Measurements from ENCODE around the gene UTS2B. TPM values are rescaled to one million over a fixed set of nuclear protein-coding genes. Genes with fewer than 3 reads are reported as not detected.

Gene UTS2B
- total RNA-seq, 1 experiment from 2014 or later: 0.26 TPM

DNA sequence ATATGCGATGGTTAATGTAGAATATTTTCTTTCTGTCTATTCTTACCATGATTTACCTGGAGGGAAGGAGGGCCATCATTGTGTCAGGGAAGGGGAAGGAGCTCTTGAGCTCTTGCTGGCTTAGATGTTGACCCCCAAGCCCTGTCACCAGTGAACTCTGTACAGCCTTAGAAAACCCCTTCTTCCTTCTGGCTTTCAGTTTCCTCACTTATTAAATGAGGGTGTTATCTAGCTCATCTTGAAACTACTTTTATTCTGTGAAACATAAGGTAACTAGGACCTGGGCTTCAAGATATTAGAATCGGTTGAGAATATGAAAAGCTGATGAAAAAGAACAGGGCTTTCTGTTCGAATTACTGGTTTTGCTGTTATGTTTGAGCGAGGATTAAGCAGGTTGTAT, 25.1 kb upstream of the UTS2B start:
- DNase-seq (ENCODE audit: low read depth, low spot score) (no peak), ATAC-seq (no peak)
- intact Hi-C loops (cut with micrococcal nuclease; ENCODE audit: unreplicated experiment): no loop called here
- Histone ChIP-seq H3K27ac (ENCODE audit: low read length) (no peak overlapping the region; the same call in 1 of the 2 replicates), H3K4me3 (ENCODE audit: low read depth in 2 of 2, low read length in 2 of 2) (no peak overlapping the region), H3K36me3 (ENCODE audit: control insufficient read depth, insufficient read depth, low read length) (no peaks in the 10 kb centered on the region), H3K4me1 (ENCODE audit: control insufficient read depth, insufficient read depth, low read length) (peaks cover 19% of the 10 kb centered on the region; the same call in 1 of the 2 replicates), H3K9me3 (ENCODE audit: control insufficient read depth, insufficient read depth, low read depth, low read length) (no peaks in the 10 kb centered on the region), H3K27me3 (ENCODE audit: control insufficient read depth, insufficient read depth, low read length) (no peaks in the 10 kb centered on the region)
- in situ Hi-C loops (cut with HindIII; ENCODE audit: low pct_unique_long_range_greater_than_20kb, low sequenced_read_pairs): no loop called here
- CTCF ChIA-PET: no interaction called here
- no TSS peak for BruUV-seq (replicated peaks)
- TF ChIP-seq, protein P1, sequence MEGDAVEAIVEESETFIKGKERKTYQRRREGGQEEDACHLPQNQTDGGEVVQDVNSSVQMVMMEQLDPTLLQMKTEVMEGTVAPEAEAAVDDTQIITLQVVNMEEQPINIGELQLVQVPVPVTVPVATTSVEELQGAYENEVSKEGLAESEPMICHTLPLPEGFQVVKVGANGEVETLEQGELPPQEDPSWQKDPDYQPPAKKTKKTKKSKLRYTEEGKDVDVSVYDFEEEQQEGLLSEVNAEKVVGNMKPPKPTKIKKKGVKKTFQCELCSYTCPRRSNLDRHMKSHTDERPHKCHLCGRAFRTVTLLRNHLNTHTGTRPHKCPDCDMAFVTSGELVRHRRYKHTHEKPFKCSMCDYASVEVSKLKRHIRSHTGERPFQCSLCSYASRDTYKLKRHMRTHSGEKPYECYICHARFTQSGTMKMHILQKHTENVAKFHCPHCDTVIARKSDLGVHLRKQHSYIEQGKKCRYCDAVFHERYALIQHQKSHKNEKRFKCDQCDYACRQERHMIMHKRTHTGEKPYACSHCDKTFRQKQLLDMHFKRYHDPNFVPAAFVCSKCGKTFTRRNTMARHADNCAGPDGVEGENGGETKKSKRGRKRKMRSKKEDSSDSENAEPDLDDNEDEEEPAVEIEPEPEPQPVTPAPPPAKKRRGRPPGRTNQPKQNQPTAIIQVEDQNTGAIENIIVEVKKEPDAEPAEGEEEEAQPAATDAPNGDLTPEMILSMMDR (IDR thresholded peaks at IDR 0.05): no peak
- no peak for TF ChIP-seq SIN3A (IDR thresholded peaks at IDR 0.05; ENCODE audit: borderline replicate concordance, insufficient read depth, low read depth, low read length)
- TF ChIP-seq TCF7L2 (IDR thresholded peaks at IDR 0.05; ENCODE audit: low read depth, low read length): no peak
- TF ChIP-seq, protein P2, sequence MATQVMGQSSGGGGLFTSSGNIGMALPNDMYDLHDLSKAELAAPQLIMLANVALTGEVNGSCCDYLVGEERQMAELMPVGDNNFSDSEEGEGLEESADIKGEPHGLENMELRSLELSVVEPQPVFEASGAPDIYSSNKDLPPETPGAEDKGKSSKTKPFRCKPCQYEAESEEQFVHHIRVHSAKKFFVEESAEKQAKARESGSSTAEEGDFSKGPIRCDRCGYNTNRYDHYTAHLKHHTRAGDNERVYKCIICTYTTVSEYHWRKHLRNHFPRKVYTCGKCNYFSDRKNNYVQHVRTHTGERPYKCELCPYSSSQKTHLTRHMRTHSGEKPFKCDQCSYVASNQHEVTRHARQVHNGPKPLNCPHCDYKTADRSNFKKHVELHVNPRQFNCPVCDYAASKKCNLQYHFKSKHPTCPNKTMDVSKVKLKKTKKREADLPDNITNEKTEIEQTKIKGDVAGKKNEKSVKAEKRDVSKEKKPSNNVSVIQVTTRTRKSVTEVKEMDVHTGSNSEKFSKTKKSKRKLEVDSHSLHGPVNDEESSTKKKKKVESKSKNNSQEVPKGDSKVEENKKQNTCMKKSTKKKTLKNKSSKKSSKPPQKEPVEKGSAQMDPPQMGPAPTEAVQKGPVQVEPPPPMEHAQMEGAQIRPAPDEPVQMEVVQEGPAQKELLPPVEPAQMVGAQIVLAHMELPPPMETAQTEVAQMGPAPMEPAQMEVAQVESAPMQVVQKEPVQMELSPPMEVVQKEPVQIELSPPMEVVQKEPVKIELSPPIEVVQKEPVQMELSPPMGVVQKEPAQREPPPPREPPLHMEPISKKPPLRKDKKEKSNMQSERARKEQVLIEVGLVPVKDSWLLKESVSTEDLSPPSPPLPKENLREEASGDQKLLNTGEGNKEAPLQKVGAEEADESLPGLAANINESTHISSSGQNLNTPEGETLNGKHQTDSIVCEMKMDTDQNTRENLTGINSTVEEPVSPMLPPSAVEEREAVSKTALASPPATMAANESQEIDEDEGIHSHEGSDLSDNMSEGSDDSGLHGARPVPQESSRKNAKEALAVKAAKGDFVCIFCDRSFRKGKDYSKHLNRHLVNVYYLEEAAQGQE (IDR thresholded peaks at IDR 0.05; ENCODE audit: insufficient read depth in 1 of 2, low read depth in 2 of 2, low read length in 1 of 2): no peak
- TF ChIP-seq POLR2AphosphoS5 (IDR thresholded peaks at IDR 0.05; ENCODE audit: low read depth, low read length): no peak
- POLR2A ChIA-PET: no interaction called here

DNA sequence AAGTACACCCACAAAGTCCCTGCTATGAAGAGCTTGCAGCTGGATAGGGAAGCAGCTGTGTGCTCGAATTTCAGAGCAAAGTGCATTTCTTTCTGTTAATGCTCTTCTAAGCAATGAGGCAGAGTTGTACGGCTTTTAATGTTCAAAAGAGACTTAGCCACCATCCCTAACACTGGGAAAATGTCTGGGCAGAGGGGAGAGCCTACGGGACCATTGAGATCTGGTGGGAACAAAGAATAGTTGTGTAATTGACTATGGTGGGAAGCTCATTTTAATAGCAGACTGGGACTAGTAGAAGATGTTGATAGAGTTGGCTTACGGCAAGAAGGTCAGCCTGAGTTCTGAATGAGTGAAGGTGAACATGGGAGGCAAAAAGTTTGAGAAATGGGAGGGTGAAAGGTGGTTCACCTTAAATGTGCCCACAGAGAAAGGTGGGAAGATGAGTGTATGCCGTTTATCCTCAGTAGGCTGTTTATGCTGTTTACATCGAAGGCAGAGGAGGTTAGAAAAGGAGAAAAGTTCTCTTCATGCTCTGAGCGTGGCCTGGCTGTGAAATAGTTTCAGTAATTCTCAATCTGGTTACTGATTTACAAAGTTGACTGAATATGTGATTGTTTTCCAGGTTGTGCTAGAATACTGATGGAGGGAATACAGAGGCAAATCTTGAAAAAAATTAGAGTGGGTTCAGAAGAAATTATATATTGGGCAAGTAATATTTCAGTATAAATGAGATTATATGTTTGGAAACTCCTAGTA, 22.9 kb upstream of the UTS2B start:
- Histone ChIP-seq H3K4me1 (ENCODE audit: control insufficient read depth, insufficient read depth, low read length) (peaks cover 22% of the 10 kb centered on the region; the same call in 1 of the 2 replicates), H3K27me3 (ENCODE audit: control insufficient read depth, insufficient read depth, low read length) (no peaks in the 10 kb centered on the region), H3K36me3 (ENCODE audit: control insufficient read depth, insufficient read depth, low read length) (no peaks in the 10 kb centered on the region), H3K9me3 (ENCODE audit: control insufficient read depth, insufficient read depth, low read depth, low read length) (no peaks in the 10 kb centered on the region), H3K27ac (ENCODE audit: low read length) (0 out of 2 replicates have a peak overlapping the region, but pooled peaks have one; percentile 13), H3K4me3 (ENCODE audit: low read depth in 2 of 2, low read length in 2 of 2) (no peak overlapping the region)
- intact Hi-C loops (cut with micrococcal nuclease; ENCODE audit: unreplicated experiment) (no loop called here), in situ Hi-C loops (cut with HindIII; ENCODE audit: low pct_unique_long_range_greater_than_20kb, low sequenced_read_pairs) (no loop called here)
- DNase-seq (ENCODE audit: low read depth, low spot score) (no peak), ATAC-seq (no peak)
- ChIA-PET CTCF (no interaction called here), POLR2A (no interaction called here)
- BruUV-seq (replicated peaks): no TSS peak
- TF ChIP-seq, protein P2 (IDR thresholded peaks at IDR 0.05; ENCODE audit: insufficient read depth in 1 of 2, low read depth in 2 of 2, low read length in 1 of 2): no peak
- TF ChIP-seq TCF7L2 (IDR thresholded peaks at IDR 0.05; ENCODE audit: low read depth, low read length) (no peak), POLR2AphosphoS5 (IDR thresholded peaks at IDR 0.05; ENCODE audit: low read depth, low read length) (no peak), SIN3A (IDR thresholded peaks at IDR 0.05; ENCODE audit: borderline replicate concordance, insufficient read depth, low read depth, low read length) (no peak)
- TF ChIP-seq, protein P1 (IDR thresholded peaks at IDR 0.05): no peak
